Kidney tubule cell (primary cell): Measurements from ENCODE around the gene PDZRN3.

Experiments
- DNase-seq: peaks from one replicate; pipeline ENCODE4 v3.0.0-alpha.2; 2018; ENCODE audit warnings: low spot score

PDZRN3 gene

GRCh38 chr3:73622091-73622805, 2.5 kb downstream of the PDZRN3 start:
- DNase-seq = peak; percentile 12

GRCh38 chr3:73621388-73621787, 3.4 kb downstream of the PDZRN3 start:
- no peak for DNase-seq

GRCh38 chr3:73618461-73618860, 6.3 kb downstream of the PDZRN3 start:
- peak; percentile 33 for DNase-seq

GRCh38 chr3:73616056-73616455, 8.7 kb downstream of the PDZRN3 start:
- DNase-seq = no peak

- DNase-seq = peak; percentile 40
Observed at GRCh38 chr3:73614419-73614818, 10.3 kb downstream of the PDZRN3 start.

- DNase-seq = no peak
Observed at GRCh38 chr3:73611176-73611575, 13.6 kb downstream of the PDZRN3 start.

GRCh38 chr3:73610493-73610892, 14.2 kb downstream of the PDZRN3 start:
- DNase-seq = no peak

- peak; percentile 31 for DNase-seq
Observed at GRCh38 chr3:73609655-73610054, 15.1 kb downstream of the PDZRN3 start.

- DNase-seq = no peak
Observed at GRCh38 chr3:73609315-73609641, 15.5 kb downstream of the PDZRN3 start.

GRCh38 chr3:73608456-73609314, 16.1 kb downstream of the PDZRN3 start:
- DNase-seq = no peak

GRCh38 chr3:73605861-73606260, 18.9 kb downstream of the PDZRN3 start:
- DNase-seq = no peak

GRCh38 chr3:73605412-73605811, 19.3 kb downstream of the PDZRN3 start:
- DNase-seq = no peak

GRCh38 chr3:73604451-73604850, 20.3 kb downstream of the PDZRN3 start:
- no peak for DNase-seq

GRCh38 chr3:73603762-73604171, 21.0 kb downstream of the PDZRN3 start:
- peak; percentile 11 for DNase-seq

- DNase-seq = peak; percentile 76
Observed at GRCh38 chr3:73602170-73602569, 22.6 kb downstream of the PDZRN3 start.

GRCh38 chr3:73601481-73601880, 23.3 kb downstream of the PDZRN3 start:
- no peak for DNase-seq

GRCh38 chr3:73601011-73601410, 23.7 kb downstream of the PDZRN3 start:
- DNase-seq = no peak

- no peak for DNase-seq
Observed at GRCh38 chr3:73600293-73600938, 24.3 kb downstream of the PDZRN3 start.

GRCh38 chr3:73599605-73600004, 25.1 kb downstream of the PDZRN3 start:
- DNase-seq = no peak

- no peak for DNase-seq
Observed at GRCh38 chr3:73597476-73597875, 27.3 kb downstream of the PDZRN3 start.

- peak; percentile 65 for DNase-seq
Observed at GRCh38 chr3:73592154-73593144, 32.3 kb downstream of the PDZRN3 start.
